ENCODE data around the gene IQCC. TPM values are rescaled to one million over a fixed set of nuclear protein-coding genes. Genes with fewer than 3 reads are reported as not detected.

Gene IQCC
- total RNA-seq, 2 experiments from 2014 or later = 4.8 to 5.0 TPM

GRCh38 chr1:32239790-32240139 is 34.3 kb downstream of the IQCC start:
- POLR2A ChIA-PET = interaction anchor here (1.2 kb wide), 1 partner anchor 10 kb away, joined by 5 read pairs; no protein-coding TSS in a partner anchor
- peak overlapping the region; percentile 78 for H3K4me3 Mint-ChIP-seq
- H3K27me3 Mint-ChIP-seq = no peaks in the 10 kb centered on the region
- no peak overlapping the region for H3K27ac Mint-ChIP-seq
- no peak for DNase-seq
- CTCF ChIA-PET = interaction anchor here (1.4 to 3.4 kb wide), 7 partner anchors 9 to 132 kb away, joined by 3 to 29 read pairs (median 5); partner anchors contain the start of genes FAM167B and HDAC1
- no peaks in the 10 kb centered on the region for H3K36me3 Mint-ChIP-seq (ENCODE audit: low read depth)
- H3K4me1 Mint-ChIP-seq = peaks cover 35% of the 10 kb centered on the region
- H3K9me3 Mint-ChIP-seq = no peaks in the 10 kb centered on the region

DNA sequence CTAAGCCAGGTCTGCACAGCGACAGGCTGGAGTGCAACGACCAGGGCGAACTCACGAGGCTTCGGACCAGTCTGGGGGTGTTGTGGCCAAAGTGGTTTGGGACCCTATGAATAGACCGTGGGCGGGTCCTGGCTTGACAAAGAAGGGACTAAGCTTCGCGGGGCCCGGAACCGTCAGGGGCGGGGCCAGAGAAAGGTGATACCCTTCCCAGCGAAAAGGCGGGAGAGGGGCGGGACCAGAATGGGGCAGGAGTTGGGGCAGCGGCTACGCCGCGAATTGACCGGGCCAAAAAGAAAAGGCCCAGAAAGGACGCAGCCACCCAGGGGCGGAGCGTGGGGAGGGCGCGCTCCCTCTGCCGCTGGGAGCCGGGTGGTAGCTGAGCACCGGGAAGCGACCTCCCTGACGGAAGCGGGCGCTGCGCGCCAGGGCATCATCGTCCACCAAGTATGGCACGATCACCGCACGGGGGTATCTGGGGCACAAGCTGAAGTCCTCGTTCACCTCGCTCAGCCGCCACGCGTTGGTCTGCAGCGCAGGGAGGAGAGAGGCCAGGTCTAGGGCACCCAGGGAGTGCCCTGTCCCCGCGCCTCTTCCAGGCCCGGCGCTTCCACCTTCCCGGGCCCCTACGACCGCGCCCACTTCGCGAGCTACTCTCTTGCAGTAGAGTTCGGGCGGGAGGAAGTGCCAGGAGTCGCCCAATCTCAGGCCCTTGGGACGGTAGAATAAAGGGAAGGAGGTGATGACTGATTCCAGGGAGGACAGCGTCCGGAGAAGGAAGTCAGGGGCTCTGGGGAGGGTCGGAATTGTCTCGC is 34.9 kb downstream of the IQCC start:
- CTCF ChIA-PET = interaction anchor here (0.9 to 3.4 kb wide), 11 partner anchors 8 to 132 kb away, joined by 3 to 29 read pairs (median 4); partner anchors contain the start of genes FAM167B, HDAC1 and LCK
- Mint-ChIP-seq H3K4me1 (peaks cover 35% of the 10 kb centered on the region), H3K4me3 (peak overlapping the region; percentile 78), H3K27me3 (no peaks in the 10 kb centered on the region), H3K9me3 (no peaks in the 10 kb centered on the region), H3K27ac (peak overlapping the region; percentile 57), H3K36me3 (ENCODE audit: low read depth) (no peaks in the 10 kb centered on the region)
- peak; percentile 53 for DNase-seq
- POLR2A ChIA-PET = interaction anchor here (0.6 to 1.2 kb wide), 3 partner anchors 9 to 159 kb away, joined by 3 to 5 read pairs (median 3); no protein-coding TSS in a partner anchor

- Mint-ChIP-seq H3K36me3 (ENCODE audit: low read depth) (no peaks in the 10 kb centered on the region), H3K4me3 (peak overlapping the region; percentile 78), H3K9me3 (no peaks in the 10 kb centered on the region), H3K4me1 (peaks cover 38% of the 10 kb centered on the region), H3K27ac (peak overlapping the region; percentile 57), H3K27me3 (no peaks in the 10 kb centered on the region)
- ChIA-PET CTCF (interaction anchor here (0.6 to 3.4 kb wide), 12 partner anchors 7 to 131 kb away, joined by 3 to 29 read pairs (median 4); partner anchors contain the start of genes FAM167B, HDAC1 and LCK), POLR2A (interaction anchor here (0.8 to 1.2 kb wide), 2 partner anchors 8 to 13 kb away, joined by 3 to 5 read pairs; no protein-coding TSS in a partner anchor)
- DNase-seq = peak; percentile 33
These were observed 35.7 kb downstream of the IQCC start for GRCh38 chr1:32241001-32241763.

GRCh38 chr1:32242341-32242851 is 36.9 kb downstream of the IQCC start:
- no peaks in the 10 kb centered on the region for H3K9me3 Mint-ChIP-seq
- H3K4me3 Mint-ChIP-seq = no peak overlapping the region
- ChIA-PET POLR2A (no interaction called here), CTCF (interaction anchor here (0.7 to 1.7 kb wide), 5 partner anchors 10 to 90 kb away, joined by 3 to 7 read pairs (median 5); no protein-coding TSS in a partner anchor)
- no peak overlapping the region for H3K27ac Mint-ChIP-seq
- H3K27me3 Mint-ChIP-seq = no peaks in the 10 kb centered on the region
- no peak for DNase-seq
- H3K4me1 Mint-ChIP-seq = peaks cover 50% of the 10 kb centered on the region
- H3K36me3 Mint-ChIP-seq (ENCODE audit: low read depth) = no peaks in the 10 kb centered on the region

- POLR2A ChIA-PET = no interaction called here
These were observed 41.4 kb downstream of the IQCC start, which contains the start of gene FAM167B for GRCh38 chr1:32246888-32247273. Gene FAM167B (plus strand): TSS chr1:32247222. CDS start chr1:32247422, 200 bp downstream.

DNA sequence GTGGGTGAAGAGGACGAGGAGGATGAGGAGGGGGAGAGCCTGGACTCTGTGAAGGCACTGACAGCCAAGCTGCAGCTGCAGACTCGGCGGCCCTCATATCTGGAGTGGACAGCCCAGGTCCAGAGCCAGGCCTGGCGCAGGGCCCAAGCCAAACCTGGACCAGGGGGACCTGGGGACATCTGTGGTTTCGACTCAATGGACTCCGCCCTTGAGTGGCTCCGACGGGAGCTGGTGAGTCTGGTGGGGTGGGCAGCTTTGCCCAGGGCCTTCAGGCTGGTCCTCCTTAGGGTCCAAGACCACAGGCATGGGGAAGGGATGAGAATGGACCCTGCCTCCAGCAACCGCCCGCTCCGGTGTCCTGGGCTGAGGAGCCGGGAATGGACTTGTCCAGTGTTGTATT is 42.0 kb downstream of the IQCC start:
- no peak overlapping the region for H3K4me3 Mint-ChIP-seq
- H3K27me3 Mint-ChIP-seq = no peaks in the 10 kb centered on the region
- peaks cover 51% of the 10 kb centered on the region for H3K4me1 Mint-ChIP-seq

More at GRCh38 chr1:32246888-32247273, 41.4 kb downstream of the IQCC start, which contains the start of gene FAM167B:
- no peak for DNase-seq
- H3K27ac Mint-ChIP-seq = peak within 1 kb of the TSS; percentile 87
- H3K27me3 Mint-ChIP-seq = no peaks in the 10 kb centered on the region
- CTCF ChIA-PET = interaction anchor here (0.8 to 4.7 kb wide), 6 partner anchors 7 to 96 kb away, joined by 3 to 52 read pairs (median 3); no protein-coding TSS in a partner anchor
- peaks cover 11% of the 10 kb centered on the region for H3K36me3 Mint-ChIP-seq (ENCODE audit: low read depth)
- H3K9me3 Mint-ChIP-seq = no peaks in the 10 kb centered on the region
- H3K4me1 Mint-ChIP-seq = peaks cover 57% of the 10 kb centered on the region
- peak within 1 kb of the TSS; percentile 59 for H3K4me3 Mint-ChIP-seq

DNA sequence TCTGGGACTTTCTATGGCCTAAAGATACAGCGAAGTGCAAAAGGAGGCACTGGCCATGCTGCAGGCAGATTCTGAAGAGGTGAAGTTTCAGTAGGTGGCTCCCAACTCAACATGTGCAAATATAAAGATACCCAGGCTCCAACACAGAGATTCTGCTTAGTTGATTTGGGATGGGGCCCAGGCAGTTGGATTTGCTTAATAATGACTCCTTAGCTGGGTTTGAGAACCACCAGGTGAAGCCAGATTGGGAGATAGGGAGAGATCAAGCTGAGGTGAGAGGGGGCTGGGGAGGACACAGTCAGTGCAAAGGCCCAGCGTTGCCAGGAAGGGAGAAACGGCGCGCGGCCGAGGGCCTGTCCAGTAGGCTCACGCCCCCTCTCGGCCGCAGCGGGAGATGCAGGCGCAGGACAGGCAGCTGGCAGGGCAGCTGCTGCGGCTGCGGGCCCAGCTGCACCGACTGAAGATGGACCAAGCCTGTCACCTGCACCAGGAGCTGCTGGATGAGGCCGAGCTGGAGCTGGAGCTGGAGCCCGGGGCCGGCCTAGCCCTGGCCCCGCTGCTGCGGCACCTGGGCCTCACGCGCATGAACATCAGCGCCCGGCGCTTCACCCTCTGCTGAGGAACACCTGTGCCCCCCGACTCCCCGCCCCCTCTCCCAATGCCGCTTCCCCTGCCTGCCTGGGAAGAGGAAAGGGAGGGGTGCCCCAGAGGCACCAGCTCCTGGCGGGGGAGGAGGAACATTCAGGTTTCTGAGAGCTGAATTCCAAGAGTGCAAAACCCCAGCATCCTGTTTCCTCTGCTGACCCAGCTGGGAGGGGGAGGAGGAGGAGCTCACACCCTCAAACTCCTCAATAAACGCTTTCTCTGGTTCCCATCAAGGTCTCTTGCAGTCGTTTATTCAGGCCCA is 42.8 kb downstream of the IQCC start:
- peak overlapping the region; percentile 96 for H3K27ac Mint-ChIP-seq
- no peaks in the 10 kb centered on the region for H3K27me3 Mint-ChIP-seq
- DNase-seq = peak; percentile 78
- peak overlapping the region; percentile 59 for H3K4me3 Mint-ChIP-seq
- CTCF ChIA-PET = interaction anchor here (0.6 to 4.7 kb wide), 39 partner anchors 9 to 574 kb away, joined by 3 to 52 read pairs (median 4); partner anchors contain the start of genes CCDC28B, FAM229A, KPNA6 and TSSK3
- H3K9me3 Mint-ChIP-seq = no peaks in the 10 kb centered on the region
- POLR2A ChIA-PET = interaction anchor here (0.6 to 1.2 kb wide), 5 partner anchors 33 to 576 kb away, joined by 3 to 5 read pairs (median 3); partner anchors contain the start of genes HDAC1 and MARCKSL1
- peaks cover 47% of the 10 kb centered on the region for H3K4me1 Mint-ChIP-seq
- H3K36me3 Mint-ChIP-seq (ENCODE audit: low read depth) = peaks cover 24% of the 10 kb centered on the region

More for the DNA sequence above, 42.0 kb downstream of the IQCC start:
- no peaks in the 10 kb centered on the region for H3K9me3 Mint-ChIP-seq
- ChIA-PET POLR2A (no interaction called here), CTCF (interaction anchor here (0.6 to 4.7 kb wide), 23 partner anchors 8 to 575 kb away, joined by 3 to 52 read pairs (median 5); partner anchors contain the start of genes CCDC28B and KPNA6)
- peak overlapping the region; percentile 87 for H3K27ac Mint-ChIP-seq
- DNase-seq = no peak
- H3K36me3 Mint-ChIP-seq (ENCODE audit: low read depth) = peaks cover 16% of the 10 kb centered on the region

DNA sequence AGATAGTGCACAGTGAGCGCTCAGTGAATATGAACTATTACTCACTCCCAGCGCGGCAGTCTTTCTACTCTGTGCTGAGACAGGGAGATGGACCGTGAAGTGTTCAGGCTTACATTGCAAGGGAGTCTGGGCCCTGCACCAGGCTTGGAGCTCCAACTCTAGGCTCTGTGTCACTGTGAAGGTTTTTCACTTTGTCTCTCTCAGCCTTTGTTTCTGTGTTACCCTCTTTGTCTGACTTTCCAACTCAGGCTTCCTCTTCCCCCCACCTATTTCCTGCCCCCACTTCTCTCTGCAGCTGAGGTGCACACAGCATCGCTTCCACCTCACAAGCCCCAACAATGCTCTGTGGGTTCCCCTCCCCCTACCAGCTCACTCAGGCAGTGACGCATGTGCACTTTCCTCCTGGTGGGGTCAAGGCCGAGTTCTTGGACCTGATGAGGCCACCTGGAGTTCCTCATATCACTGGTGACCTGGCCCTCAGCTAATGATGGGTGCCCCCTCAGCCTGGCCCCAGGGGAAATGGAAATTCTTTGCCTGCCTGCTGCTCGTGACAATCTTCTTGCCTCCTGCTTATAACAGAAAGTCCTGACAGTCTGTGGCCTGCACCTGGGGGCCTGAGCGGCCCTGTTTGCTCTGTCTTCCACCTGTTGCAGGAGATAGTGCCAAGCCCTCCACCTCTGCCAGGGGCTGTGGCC is 44.5 kb downstream of the IQCC start:
- DNase-seq = peak; percentile 90
- Mint-ChIP-seq H3K27ac (peak overlapping the region; percentile 96), H3K27me3 (no peaks in the 10 kb centered on the region), H3K9me3 (no peaks in the 10 kb centered on the region), H3K4me3 (peak overlapping the region; percentile 95), H3K36me3 (ENCODE audit: low read depth) (peaks cover 38% of the 10 kb centered on the region), H3K4me1 (peaks cover 52% of the 10 kb centered on the region)
- ChIA-PET CTCF (interaction anchor here (0.6 to 4.7 kb wide), 15 partner anchors 9 to 218 kb away, joined by 3 to 52 read pairs (median 6); partner anchors contain the start of gene KPNA6), POLR2A (interaction anchor here (0.6 to 1.6 kb wide), 5 partner anchors 10 to 1487 kb away, joined by 3 to 6 read pairs (median 4); partner anchors contain the start of gene MARCKSL1)

GRCh38 chr1:32250893-32251716 is 45.6 kb downstream of the IQCC start, which contains the start of gene LCK:
Gene LCK (plus strand): TSS chr1:32251265. CDS start chr1:32274330, 23,065 bp downstream.
- POLR2A ChIA-PET = interaction anchor here (0.6 kb wide), 1 partner anchor 40 kb away, joined by 5 read pairs; no protein-coding TSS in a partner anchor
- Mint-ChIP-seq H3K36me3 (ENCODE audit: low read depth) (peaks cover 44% of the 10 kb centered on the region), H3K9me3 (no peaks in the 10 kb centered on the region), H3K4me1 (peaks cover 54% of the 10 kb centered on the region), H3K27me3 (no peaks in the 10 kb centered on the region), H3K4me3 (peak within 1 kb of the TSS; percentile 95), H3K27ac (peak within 1 kb of the TSS; percentile 96)
- CTCF ChIA-PET = interaction anchor here (0.7 to 4.7 kb wide), 9 partner anchors 8 to 36 kb away, joined by 3 to 52 read pairs (median 5); no protein-coding TSS in a partner anchor
- DNase-seq = peak; percentile 70
